T-cell (primary cell): ENCODE data around the gene PRKCQ. TPM values are rescaled to one million over a fixed set of nuclear protein-coding genes. Genes with fewer than 3 reads are reported as not detected.

Experiments
- ATAC-seq, 4 experiments: fragments of 200-7000 bp in 3 of 4; fragments of 150-1000 bp in 1 of 4; cut with Tn5 transposase; replicated peaks in 1 of 4; 1 replicate in 3 of 4; 2 replicates in 1 of 4; pipeline ENCODE4 v1.10.0; 2021; ENCODE audit warnings: moderate library complexity in 3 of 4, mild to moderate bottlenecking in 2 of 4, moderate number of reproducible peaks in 1 of 4
- CTCF ChIA-PET, 2 donors: fragments of 300-600 bp; sonication (Branson Sonifier 250); formaldehyde crosslinking; loops; one replicate each; lab custom pipeline; 2022; ENCODE audit warnings: antibody characterized with exemption in 2 of 2; lab: Charles Lee
- POLR2A ChIA-PET, 2 donors: fragments of 300-600 bp; sonication (Branson Sonifier 250); formaldehyde crosslinking; loops; one replicate each; lab custom pipeline; 2022; ENCODE audit warnings: antibody characterized with exemption in 2 of 2; lab: Charles Lee
- DNase-seq, 35 experiments: peaks; one replicate each; pipeline versions ENCODE4 v3.0.0 to v3.0.0-alpha.2; 2013 to 2023
- H3K27ac ChIP-seq: one replicate; pipeline ENCODE4 v1.5.1; 2013; ENCODE audit warnings: low read length
- H3K27me3 ChIP-seq, 2 experiments: replicated peaks in 1 of 2; 1 replicate in 1 of 2; 2 replicates in 1 of 2; pipeline versions ENCODE4 v1.6.1 to v1.7.0; 2013; ENCODE audit warnings: low read length in 1 of 2, mixed read lengths in 1 of 2; ENCODE audit not compliant: control insufficient read depth in 2 of 2, insufficient read depth in 2 of 2; ENCODE audit errors: extremely low read depth in 1 of 2
- H3K36me3 ChIP-seq, 2 donors: 1 replicate in 1 of 2; 2 replicates in 1 of 2; pipeline versions ENCODE4 v1.6.1 to v1.7.0; 2013; ENCODE audit warnings: low read length in 1 of 2; ENCODE audit not compliant: control insufficient read depth in 2 of 2, insufficient read depth in 1 of 2; ENCODE audit errors: extremely low read depth in 1 of 2
- H3K4me1 ChIP-seq, 2 experiments: 1 replicate in 1 of 2; 2 replicates in 1 of 2; pipeline versions ENCODE4 v1.6.1 to v1.7.0; 2013; ENCODE audit warnings: low read length in 2 of 2, mixed read lengths in 1 of 2; ENCODE audit not compliant: insufficient read depth in 2 of 2, control insufficient read depth in 1 of 2; ENCODE audit errors: extremely low read depth in 1 of 2
- H3K4me3 ChIP-seq, 2 donors: 1 replicate in 1 of 2; 2 replicates in 1 of 2; pipeline versions ENCODE4 v1.5.1 to v1.7.0; 2013; ENCODE audit warnings: mild to moderate bottlenecking in 2 of 2, low read length in 1 of 2, moderate library complexity in 1 of 2; ENCODE audit not compliant: control insufficient read depth in 1 of 2; ENCODE audit errors: extremely low read depth in 1 of 2
- H3K9me3 ChIP-seq: 2 replicates; pipeline ENCODE4 v1.7.0; 2013
- H3K27ac Mint-ChIP-seq, 2 donors: one replicate each; pipeline ENCODE4 v1.8.0; 2020 to 2021; ENCODE audit warnings: mild to moderate bottlenecking in 2 of 2, mixed read lengths in 2 of 2
- H3K27me3 Mint-ChIP-seq, 2 donors: one replicate each; pipeline ENCODE4 v1.8.0; 2021 to 2022; ENCODE audit warnings: mixed read lengths in 2 of 2
- H3K36me3 Mint-ChIP-seq: one replicate; pipeline ENCODE4 v1.8.0; 2021; ENCODE audit warnings: mixed read lengths
- H3K4me1 Mint-ChIP-seq, 3 donors: one replicate each; pipeline ENCODE4 v1.8.0; 2020 to 2022; ENCODE audit warnings: mixed read lengths in 3 of 3, mild to moderate bottlenecking in 1 of 3
- H3K4me3 Mint-ChIP-seq, 3 donors: one replicate each; pipeline ENCODE4 v1.8.0; 2020 to 2022; ENCODE audit warnings: mild to moderate bottlenecking in 3 of 3, mixed read lengths in 3 of 3, moderate library complexity in 3 of 3
- H3K9me3 Mint-ChIP-seq, 3 donors: one replicate each; pipeline ENCODE4 v1.8.0; 2020 to 2022; ENCODE audit warnings: mixed read lengths in 3 of 3
- WGBS: methylation state at CpG from one replicate; pipeline ENCODE4 v1.1.5; 2013; ENCODE audit warnings: missing lambda C conversion rate; ENCODE audit not compliant: insufficient coverage; 5-methylcytosine and 5-hydroxymethylcytosine counted together
- total RNA-seq, 35 experiments: library from RNA in 6 of 35; stranded (reverse) in 6 of 35; fragments of 120-200 nt in 1 of 35; gene quantifications; one replicate each; pipeline versions ENCODE4 v1.2.1 to v1.2.4 and lab custom pipeline; 2013 to 2026

Gene PRKCQ
- total RNA-seq, 5 donors from 2014 or later (not counting 1 experiment from before 2014, with no cell fraction given): 60.3 to 67.4 (median 61.6) TPM

GRCh38 chr10:6458814-6459213 is 121.3 kb downstream of the PRKCQ start:
- Histone ChIP-seq H3K4me1 (no peaks in the 10 kb centered on the region), H3K9me3 (no peaks in the 10 kb centered on the region), H3K4me3 (no peak overlapping the region), H3K36me3 (peaks cover 13 to 97% of the 10 kb centered on the region in 2 donors), H3K27me3 (no peaks in the 10 kb centered on the region), H3K27ac (no peak overlapping the region)
- Mint-ChIP-seq H3K4me1 (peaks cover 29% of the 10 kb centered on the region in 3 donors), H3K9me3 (peaks cover 0 to 5% (median 0%) of the 10 kb centered on the region in 3 donors), H3K27me3 (no peaks in the 10 kb centered on the region), H3K36me3 (peaks cover 93% of the 10 kb centered on the region), H3K27ac (peak overlapping the region; percentile 9 to 81), H3K4me3 (no peak overlapping the region)
- POLR2A ChIA-PET: no interaction called here
- DNase-seq (peak in 2 of 35 experiments; percentile 25 to 26), ATAC-seq (peak in 2 of 4 experiments; percentile 32 to 46)
- 32% methylated on average over 5 of the region's 5 CpGs for WGBS
- CTCF ChIA-PET: no interaction called here

GRCh38 chr10:6457376-6457775 is 122.7 kb downstream of the PRKCQ start:
- Histone ChIP-seq H3K36me3 (peaks cover 13 to 84% of the 10 kb centered on the region in 2 donors), H3K9me3 (no peaks in the 10 kb centered on the region), H3K4me3 (no peak overlapping the region), H3K27ac (no peak overlapping the region), H3K4me1 (no peaks in the 10 kb centered on the region), H3K27me3 (no peaks in the 10 kb centered on the region)
- H3K27ac Mint-ChIP-seq: peak overlapping the region in 1 of 2 donors; percentile 22
- H3K4me1 Mint-ChIP-seq: peaks cover 29% of the 10 kb centered on the region in 3 donors
- H3K27me3 Mint-ChIP-seq: no peaks in the 10 kb centered on the region
- WGBS: 100% methylated on average over 1 of the region's 5 CpGs
- H3K4me3 Mint-ChIP-seq: no peak overlapping the region
- peaks cover 86% of the 10 kb centered on the region for H3K36me3 Mint-ChIP-seq
- peaks cover 0 to 5% (median 0%) of the 10 kb centered on the region in 3 donors for H3K9me3 Mint-ChIP-seq
- CTCF ChIA-PET: no interaction called here
- DNase-seq (no peak), ATAC-seq (no peak)
- POLR2A ChIA-PET: no interaction called here

GRCh38 chr10:6456067-6456466 is 124.0 kb downstream of the PRKCQ start:
- ATAC-seq: no peak
- Mint-ChIP-seq H3K9me3 (peaks cover 0 to 5% (median 0%) of the 10 kb centered on the region in 3 donors), H3K36me3 (peaks cover 81% of the 10 kb centered on the region), H3K4me3 (no peak overlapping the region), H3K27me3 (no peaks in the 10 kb centered on the region), H3K4me1 (peaks cover 28 to 34% (median 31%) of the 10 kb centered on the region in 3 donors), H3K27ac (no peak overlapping the region)
- CTCF ChIA-PET: no interaction called here
- Histone ChIP-seq H3K36me3 (peaks cover 13 to 71% of the 10 kb centered on the region in 2 donors), H3K27ac (no peak overlapping the region), H3K4me3 (no peak overlapping the region), H3K4me1 (no peaks in the 10 kb centered on the region), H3K9me3 (no peaks in the 10 kb centered on the region), H3K27me3 (no peaks in the 10 kb centered on the region)
- POLR2A ChIA-PET: interaction anchor here in 1 of 2 donors (0.6 kb wide), 1 partner anchor 236 kb away, joined by 3 read pairs; no protein-coding TSS in a partner anchor
- no peak for DNase-seq
- no CpG with 5 or more reads among the region's 1 CpG for WGBS

- no peak overlapping the region for H3K27ac ChIP-seq
- WGBS: 100% methylated on average over 1 of the region's 1 CpG
- no peaks in the 10 kb centered on the region for H3K9me3 Mint-ChIP-seq
- H3K27me3 Mint-ChIP-seq: no peaks in the 10 kb centered on the region
- CTCF ChIA-PET: interaction anchor here in 1 of 2 donors (1.1 kb wide), 1 partner anchor 9 kb away, joined by 4 read pairs; no protein-coding TSS in a partner anchor
- no peak for ATAC-seq
- no peak overlapping the region for H3K4me3 ChIP-seq
- peaks cover 23 to 34% (median 31%) of the 10 kb centered on the region in 3 donors for H3K4me1 Mint-ChIP-seq
- peaks cover 13 to 66% of the 10 kb centered on the region in 2 donors for H3K36me3 ChIP-seq
- H3K9me3 ChIP-seq: no peaks in the 10 kb centered on the region
- no peaks in the 10 kb centered on the region for H3K4me1 ChIP-seq
- H3K36me3 Mint-ChIP-seq: peaks cover 79% of the 10 kb centered on the region
- no peak overlapping the region for H3K27ac Mint-ChIP-seq
- no peak for DNase-seq
- POLR2A ChIA-PET: interaction anchor here in 1 of 2 donors (0.6 kb wide), 1 partner anchor 236 kb away, joined by 3 read pairs; no protein-coding TSS in a partner anchor
- H3K27me3 ChIP-seq: no peaks in the 10 kb centered on the region
- H3K4me3 Mint-ChIP-seq: no peak overlapping the region
Observed at GRCh38 chr10:6455592-6455991, 124.5 kb downstream of the PRKCQ start.

- DNase-seq: no peak
- Mint-ChIP-seq H3K36me3 (peaks cover 36% of the 10 kb centered on the region), H3K4me1 (peaks cover 22 to 41% (median 29%) of the 10 kb centered on the region in 3 donors), H3K9me3 (no peaks in the 10 kb centered on the region), H3K27ac (peak overlapping the region in 1 of 2 donors; percentile 36), H3K27me3 (no peaks in the 10 kb centered on the region), H3K4me3 (no peak overlapping the region)
- 91% methylated on average over 7 of the region's 8 CpGs for WGBS
- Histone ChIP-seq H3K4me1 (peaks cover 3 to 10% of the 10 kb centered on the region in 2 experiments), H3K27ac (no peak overlapping the region), H3K36me3 (peaks cover 12 to 46% of the 10 kb centered on the region in 2 donors), H3K27me3 (no peaks in the 10 kb centered on the region), H3K9me3 (no peaks in the 10 kb centered on the region), H3K4me3 (no peak overlapping the region)
- POLR2A ChIA-PET: interaction anchor here in 1 of 2 donors (0.7 kb wide), 1 partner anchor 579 kb away, joined by 3 read pairs; no protein-coding TSS in a partner anchor
- no peak for ATAC-seq
- CTCF ChIA-PET: interaction anchor here (0.7 to 3.1 kb wide), 13 partner anchors 8 to 1415 kb away, joined by 3 to 18 read pairs (median 4); partner anchors contain the start of gene SFMBT2 (in 1 of the 2)
Observed at GRCh38 chr10:6446711-6447110, 133.4 kb downstream of the PRKCQ start.

- peaks cover 38% of the 10 kb centered on the region for H3K36me3 Mint-ChIP-seq
- WGBS: no CpG with 5 or more reads among the region's 12 CpGs
Observed at GRCh38 chr10:6445671-6446316, 134.3 kb downstream of the PRKCQ start.

More at GRCh38 chr10:6445671-6446316, 134.3 kb downstream of the PRKCQ start:
- ChIA-PET CTCF (interaction anchor here (0.6 to 3.1 kb wide), 19 partner anchors 9 to 1416 kb away, joined by 3 to 18 read pairs (median 4); partner anchors contain the start of gene SFMBT2 (in 1 of the 2)), POLR2A (no interaction called here)
- no peaks in the 10 kb centered on the region for H3K9me3 ChIP-seq
- peaks cover 3 to 10% of the 10 kb centered on the region in 2 experiments for H3K4me1 ChIP-seq
- peak; percentile 61 to 70 (median 67) for ATAC-seq
- no peak overlapping the region for H3K4me3 ChIP-seq
- H3K4me3 Mint-ChIP-seq: no peak overlapping the region
- H3K9me3 Mint-ChIP-seq: no peaks in the 10 kb centered on the region
- peaks cover 22 to 35% (median 25%) of the 10 kb centered on the region in 3 donors for H3K4me1 Mint-ChIP-seq
- H3K27ac ChIP-seq: peak overlapping the region; percentile 47
- H3K27ac Mint-ChIP-seq: peak overlapping the region; percentile 50 to 74
- peak; percentile 21 to 77 (median 55) for DNase-seq
- H3K27me3 Mint-ChIP-seq: no peaks in the 10 kb centered on the region
- H3K36me3 ChIP-seq: peaks cover 12 to 55% of the 10 kb centered on the region in 2 donors
- H3K27me3 ChIP-seq: no peaks in the 10 kb centered on the region
